GM19455 (cell line): ENCODE measurements around the gene SMIM9.
"Not testable (repeated sequence)": the region's sequence is repeated elsewhere in the genome, so short reads cannot be mapped to it uniquely, and the experiment has no call there.

ENCODE experiments used
- ATAC-seq: cut with Tn5 transposase; IDR thresholded peaks from one replicate; pipeline ENCODE4 v1.9.1; 2021; ENCODE audit not compliant: unreplicated experiment

Gene SMIM9

GRCh38 chrX:154834562-154834961 lies at the start of gene SMIM9:
SMIM9 (minus strand) TSS chrX:154834662; CDS start chrX:154830856, 3,806 bp downstream.
- no peak for ATAC-seq

- not testable (repeated sequence) for ATAC-seq
Measured at GRCh38 chrX:154884069-154884468, 49.6 kb upstream of the SMIM9 start.

- no peak for ATAC-seq
Measured at GRCh38 chrX:154873329-154873728, 38.9 kb upstream of the SMIM9 start.

- ATAC-seq: not testable (repeated sequence)
Measured at GRCh38 chrX:154868522-154868921, 34.1 kb upstream of the SMIM9 start.

- no peak for ATAC-seq
Measured at GRCh38 chrX:154855256-154855655, 20.8 kb upstream of the SMIM9 start.

GRCh38 chrX:154850957-154851611 lies 16.6 kb upstream of the SMIM9 start:
- no peak for ATAC-seq

- ATAC-seq: no peak
Measured at GRCh38 chrX:154840856-154841255, 6.4 kb upstream of the SMIM9 start.

- no peak for ATAC-seq
Measured at GRCh38 chrX:154836163-154836562, 1.7 kb upstream of the SMIM9 start.

- ATAC-seq: no peak
Measured at GRCh38 chrX:154833746-154834274, 652 bp downstream of the SMIM9 start.

GRCh38 chrX:154829926-154830442 lies 4.5 kb downstream of the SMIM9 start:
- ATAC-seq: no peak

GRCh38 chrX:154829134-154829533 lies 5.3 kb downstream of the SMIM9 start:
- no peak for ATAC-seq

- no peak for ATAC-seq
Measured at GRCh38 chrX:154828016-154828408, 6.5 kb downstream of the SMIM9 start.

GRCh38 chrX:154827194-154828015 lies 7.1 kb downstream of the SMIM9 start:
- peak; percentile 98 for ATAC-seq

- ATAC-seq: not testable (repeated sequence)
Measured at GRCh38 chrX:154825586-154825985, 8.9 kb downstream of the SMIM9 start.

GRCh38 chrX:154824638-154825037 lies 9.8 kb downstream of the SMIM9 start:
- ATAC-seq: no peak

GRCh38 chrX:154822029-154822428 lies 12.4 kb downstream of the SMIM9 start:
- no peak for ATAC-seq

- ATAC-seq: no peak
Measured at GRCh38 chrX:154821523-154821922, 12.9 kb downstream of the SMIM9 start.

- no peak for ATAC-seq
Measured at GRCh38 chrX:154819771-154820341, 14.6 kb downstream of the SMIM9 start.

GRCh38 chrX:154818916-154819770 lies 15.3 kb downstream of the SMIM9 start:
- no peak for ATAC-seq

GRCh38 chrX:154817048-154817618 lies 17.3 kb downstream of the SMIM9 start:
- not testable (repeated sequence) for ATAC-seq
